Measurements from ENCODE around the gene ASTL.
"Not testable (repeated sequence)": the region's sequence is repeated elsewhere in the genome, so short reads cannot be mapped to it uniquely, and the experiment has no call there.

Gene ASTL

GRCh38 chr2:96146153-96146880, 8.0 kb upstream of the ASTL start:
- DNase-seq (ENCODE audit: low spot score) = no peak

- DNase-seq (ENCODE audit: low spot score) = no peak
Measured at GRCh38 chr2:96145848-96146152, 7.5 kb upstream of the ASTL start.

- peak; percentile 91 for DNase-seq (ENCODE audit: low spot score)
Measured at GRCh38 chr2:96145036-96145847, 6.9 kb upstream of the ASTL start, which contains the start of gene DUSP2. TSS of gene DUSP2 (minus strand) at chr2:96145440. CDS start at chr2:96145354, 86 bp downstream.

GRCh38 chr2:96144481-96145035, 6.3 kb upstream of the ASTL start:
- DNase-seq (ENCODE audit: low spot score) = no peak

- peak; percentile 64 for DNase-seq (ENCODE audit: low spot score)
Measured at GRCh38 chr2:96143848-96144480, 5.7 kb upstream of the ASTL start.

GRCh38 chr2:96143231-96143847, 5.0 kb upstream of the ASTL start:
- DNase-seq (ENCODE audit: low spot score) = no peak

- no peak for DNase-seq (ENCODE audit: low spot score)
Measured at GRCh38 chr2:96142217-96143113, 4.2 kb upstream of the ASTL start.

- not testable (repeated sequence) for DNase-seq (ENCODE audit: low spot score)
Measured at GRCh38 chr2:96141624-96141967, 3.3 kb upstream of the ASTL start.

GRCh38 chr2:96140941-96141623, 2.8 kb upstream of the ASTL start:
- DNase-seq (ENCODE audit: low spot score) = no peak

GRCh38 chr2:96139181-96139758, 968 bp upstream of the ASTL start:
- DNase-seq (ENCODE audit: low spot score) = no peak

- DNase-seq (ENCODE audit: low spot score) = no peak
Measured at GRCh38 chr2:96137321-96138178, 752 bp downstream of the ASTL start.

- no peak for DNase-seq (ENCODE audit: low spot score)
Measured at GRCh38 chr2:96136129-96136720, 2.1 kb downstream of the ASTL start.

- no peak for DNase-seq (ENCODE audit: low spot score)
Measured at GRCh38 chr2:96135621-96136020, 2.7 kb downstream of the ASTL start.

GRCh38 chr2:96135171-96135570, 3.1 kb downstream of the ASTL start:
- DNase-seq (ENCODE audit: low spot score) = no peak

GRCh38 chr2:96134421-96134820, 3.9 kb downstream of the ASTL start:
- DNase-seq (ENCODE audit: low spot score) = no peak

- DNase-seq (ENCODE audit: low spot score) = no peak
Measured at GRCh38 chr2:96131813-96132745, 6.2 kb downstream of the ASTL start.

GRCh38 chr2:96131152-96131812, 7.0 kb downstream of the ASTL start:
- DNase-seq (ENCODE audit: low spot score) = no peak
